Activated T-cell treated with anti-CD3 and anti-CD28 coated beads, Interleukin-2, amount 50 U/mL, for 4 hours (primary cell): ENCODE data around the gene PDE4A. TPM values are rescaled to one million over a fixed set of nuclear protein-coding genes. Genes with fewer than 3 reads are reported as not detected.
"Not testable (repeated sequence)": the region's sequence is repeated elsewhere in the genome, so short reads cannot be mapped to it uniquely, and the experiment has no call there.

Experiments used
- ATAC-seq, 2 donors: fragments of 200-7000 bp; cut with Tn5 transposase; one replicate each; pipeline ENCODE4 v1.10.0; 2021
- DNase-seq: peaks from one replicate; pipeline ENCODE4 v3.0.0-alpha.2; 2020
- H3K27me3 Mint-ChIP-seq: one replicate; pipeline ENCODE4 v1.8.0; 2021; ENCODE audit warnings: low read depth, mixed read lengths
- H3K36me3 Mint-ChIP-seq: one replicate; pipeline ENCODE4 v1.8.0; 2022; ENCODE audit warnings: mixed read lengths; ENCODE audit not compliant: insufficient read depth
- H3K4me1 Mint-ChIP-seq: one replicate; pipeline ENCODE4 v1.8.0; 2021; ENCODE audit warnings: low read depth, mixed read lengths
- H3K4me3 Mint-ChIP-seq: one replicate; pipeline ENCODE4 v1.8.0; 2021; ENCODE audit warnings: mild to moderate bottlenecking, moderate library complexity, mixed read lengths
- H3K9me3 Mint-ChIP-seq: one replicate; pipeline ENCODE4 v1.8.0; 2021; ENCODE audit warnings: mixed read lengths
- total RNA-seq, 3 donors: library from RNA; stranded (reverse); gene quantifications; one replicate each; pipeline ENCODE4 v1.2.1, GENCODE V29; 2021

The PDE4A gene
- total RNA-seq, 3 donors from 2014 or later = 4.0 to 4.8 (median 4.2) TPM

GRCh38 chr19:10454267-10454666 lies 33.9 kb downstream of the PDE4A start:
- no peaks in the 10 kb centered on the region for H3K36me3 Mint-ChIP-seq
- H3K27me3 Mint-ChIP-seq = no peaks in the 10 kb centered on the region
- no peak overlapping the region for H3K4me3 Mint-ChIP-seq
- H3K9me3 Mint-ChIP-seq = no peaks in the 10 kb centered on the region
- DNase-seq (no peak), ATAC-seq (no peak)
- peaks cover 2% of the 10 kb centered on the region for H3K4me1 Mint-ChIP-seq

GRCh38 chr19:10458733-10459132 lies 38.4 kb downstream of the PDE4A start:
- not testable (repeated sequence) for H3K4me1 Mint-ChIP-seq, H3K27me3 Mint-ChIP-seq, H3K9me3 Mint-ChIP-seq, H3K4me3 Mint-ChIP-seq, H3K36me3 Mint-ChIP-seq, DNase-seq, ATAC-seq

GRCh38 chr19:10460714-10461046 lies 40.3 kb downstream of the PDE4A start:
- peaks cover 3% of the 10 kb centered on the region for H3K4me1 Mint-ChIP-seq
- no peak for ATAC-seq
- DNase-seq = no peak
- H3K4me3 Mint-ChIP-seq = no peak overlapping the region
- H3K9me3 Mint-ChIP-seq = no peaks in the 10 kb centered on the region
- H3K27me3 Mint-ChIP-seq = no peaks in the 10 kb centered on the region
- no peaks in the 10 kb centered on the region for H3K36me3 Mint-ChIP-seq

- peaks cover 3% of the 10 kb centered on the region for H3K4me1 Mint-ChIP-seq
- DNase-seq (peak; percentile 79), ATAC-seq (peak; percentile 92 to 94)
- H3K36me3 Mint-ChIP-seq = no peaks in the 10 kb centered on the region
- H3K9me3 Mint-ChIP-seq = no peaks in the 10 kb centered on the region
- H3K27me3 Mint-ChIP-seq = no peaks in the 10 kb centered on the region
- H3K4me3 Mint-ChIP-seq = peak overlapping the region; percentile 11
Measured at GRCh38 chr19:10461047-10461949, 41.0 kb downstream of the PDE4A start.

GRCh38 chr19:10462042-10462441 lies 41.7 kb downstream of the PDE4A start:
- H3K36me3 Mint-ChIP-seq, ATAC-seq, H3K4me1 Mint-ChIP-seq, DNase-seq, H3K4me3 Mint-ChIP-seq, H3K27me3 Mint-ChIP-seq, H3K9me3 Mint-ChIP-seq: not testable (repeated sequence)

GRCh38 chr19:10462557-10462956 lies 42.2 kb downstream of the PDE4A start:
- H3K4me3 Mint-ChIP-seq = no peak overlapping the region
- no peaks in the 10 kb centered on the region for H3K9me3 Mint-ChIP-seq
- H3K4me1 Mint-ChIP-seq = peaks cover 3% of the 10 kb centered on the region
- ATAC-seq (no peak), DNase-seq (no peak)
- H3K36me3 Mint-ChIP-seq = peaks cover 4% of the 10 kb centered on the region
- no peaks in the 10 kb centered on the region for H3K27me3 Mint-ChIP-seq

- no peak for ATAC-seq
- DNase-seq = no peak
- no peaks in the 10 kb centered on the region for H3K27me3 Mint-ChIP-seq
- H3K4me1 Mint-ChIP-seq = peaks cover 3% of the 10 kb centered on the region
- H3K9me3 Mint-ChIP-seq = no peaks in the 10 kb centered on the region
- no peak overlapping the region for H3K4me3 Mint-ChIP-seq
- H3K36me3 Mint-ChIP-seq = peaks cover 4% of the 10 kb centered on the region
Measured at GRCh38 chr19:10464456-10464855, 44.1 kb downstream of the PDE4A start.

- peaks cover 4% of the 10 kb centered on the region for H3K36me3 Mint-ChIP-seq
- DNase-seq (no peak), ATAC-seq (no peak)
- H3K4me1 Mint-ChIP-seq = peaks cover 3% of the 10 kb centered on the region
- no peak overlapping the region for H3K4me3 Mint-ChIP-seq
- H3K9me3 Mint-ChIP-seq = no peaks in the 10 kb centered on the region
- H3K27me3 Mint-ChIP-seq = no peaks in the 10 kb centered on the region
Measured at GRCh38 chr19:10467104-10467706, 46.9 kb downstream of the PDE4A start.

- Mint-ChIP-seq H3K4me1 (no peaks in the 10 kb centered on the region), H3K27me3 (no peaks in the 10 kb centered on the region), H3K9me3 (no peaks in the 10 kb centered on the region), H3K4me3 (no peak overlapping the region), H3K36me3 (peaks cover 4% of the 10 kb centered on the region)
- no peak for DNase-seq
- no peak for ATAC-seq
Measured at GRCh38 chr19:10468133-10468532, 47.8 kb downstream of the PDE4A start.

- no peak for DNase-seq
- no peaks in the 10 kb centered on the region for H3K4me1 Mint-ChIP-seq
- H3K36me3 Mint-ChIP-seq = peaks cover 1% of the 10 kb centered on the region
- no peaks in the 10 kb centered on the region for H3K27me3 Mint-ChIP-seq
- ATAC-seq = no peak
- H3K9me3 Mint-ChIP-seq = no peaks in the 10 kb centered on the region
- no peak overlapping the region for H3K4me3 Mint-ChIP-seq
Measured at GRCh38 chr19:10471909-10472308, 51.6 kb downstream of the PDE4A start.

GRCh38 chr19:10473192-10473591 lies 52.9 kb downstream of the PDE4A start:
- ATAC-seq (no peak), DNase-seq (no peak)
- Mint-ChIP-seq H3K9me3 (no peaks in the 10 kb centered on the region), H3K36me3 (no peaks in the 10 kb centered on the region), H3K27me3 (no peaks in the 10 kb centered on the region), H3K4me1 (no peaks in the 10 kb centered on the region), H3K4me3 (no peak overlapping the region)

GRCh38 chr19:10474962-10475451 lies 54.7 kb downstream of the PDE4A start:
- Mint-ChIP-seq H3K9me3 (no peaks in the 10 kb centered on the region), H3K4me3 (no peak overlapping the region), H3K27me3 (no peaks in the 10 kb centered on the region), H3K4me1 (peaks cover 13% of the 10 kb centered on the region), H3K36me3 (no peaks in the 10 kb centered on the region)
- ATAC-seq = no peak
- DNase-seq = no peak

- H3K4me3 Mint-ChIP-seq = no peak overlapping the region
Measured at GRCh38 chr19:10478476-10478875, 58.1 kb downstream of the PDE4A start.

GRCh38 chr19:10478903-10479384 lies 58.6 kb downstream of the PDE4A start:
- H3K4me3 Mint-ChIP-seq = peak overlapping the region; percentile 55
- no peaks in the 10 kb centered on the region for H3K36me3 Mint-ChIP-seq
- no peaks in the 10 kb centered on the region for H3K9me3 Mint-ChIP-seq
- ATAC-seq = peak; percentile 98 to 99
- peak; percentile 88 for DNase-seq
- peaks cover 16% of the 10 kb centered on the region for H3K4me1 Mint-ChIP-seq
- no peaks in the 10 kb centered on the region for H3K27me3 Mint-ChIP-seq

More at GRCh38 chr19:10478476-10478875, 58.1 kb downstream of the PDE4A start:
- ATAC-seq (no peak), DNase-seq (no peak)
- H3K36me3 Mint-ChIP-seq = no peaks in the 10 kb centered on the region
- no peaks in the 10 kb centered on the region for H3K9me3 Mint-ChIP-seq
- peaks cover 15% of the 10 kb centered on the region for H3K4me1 Mint-ChIP-seq
- H3K27me3 Mint-ChIP-seq = no peaks in the 10 kb centered on the region

GRCh38 chr19:10486551-10486950 lies 66.2 kb downstream of the PDE4A start:
- ATAC-seq (no peak), DNase-seq (no peak)
- no peaks in the 10 kb centered on the region for H3K9me3 Mint-ChIP-seq
- H3K27me3 Mint-ChIP-seq = no peaks in the 10 kb centered on the region
- H3K36me3 Mint-ChIP-seq = peaks cover 21% of the 10 kb centered on the region
- H3K4me1 Mint-ChIP-seq = peaks cover 7% of the 10 kb centered on the region
- H3K4me3 Mint-ChIP-seq = no peak overlapping the region
